ENCODE results near the gene TSPAN18.
A peak's percentile ranks its signal among the peaks of the same experiment; 100 is the strongest.

Gene TSPAN18

DNA sequence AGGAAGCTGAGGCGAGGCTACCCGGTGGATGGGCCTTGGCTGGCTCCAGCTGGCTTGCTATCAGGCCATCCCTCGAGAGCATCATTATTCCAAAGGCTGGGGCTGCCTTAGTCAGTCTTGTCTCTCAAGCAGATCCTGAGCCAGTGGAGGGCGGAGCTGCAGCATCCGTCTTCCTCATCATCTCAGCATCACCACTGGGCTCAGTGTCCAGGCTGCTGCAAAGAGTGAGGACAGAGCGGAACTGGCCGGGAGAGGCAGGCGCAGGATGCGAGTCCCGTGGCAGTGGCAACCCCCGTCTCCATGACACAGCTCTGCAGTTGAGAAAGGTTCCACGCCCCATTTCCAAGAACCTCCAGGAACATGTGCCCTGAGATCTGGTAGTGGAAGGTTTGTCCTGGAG, 219.5 kb downstream of the TSPAN18 start:
- no peak for DNase-seq

DNA sequence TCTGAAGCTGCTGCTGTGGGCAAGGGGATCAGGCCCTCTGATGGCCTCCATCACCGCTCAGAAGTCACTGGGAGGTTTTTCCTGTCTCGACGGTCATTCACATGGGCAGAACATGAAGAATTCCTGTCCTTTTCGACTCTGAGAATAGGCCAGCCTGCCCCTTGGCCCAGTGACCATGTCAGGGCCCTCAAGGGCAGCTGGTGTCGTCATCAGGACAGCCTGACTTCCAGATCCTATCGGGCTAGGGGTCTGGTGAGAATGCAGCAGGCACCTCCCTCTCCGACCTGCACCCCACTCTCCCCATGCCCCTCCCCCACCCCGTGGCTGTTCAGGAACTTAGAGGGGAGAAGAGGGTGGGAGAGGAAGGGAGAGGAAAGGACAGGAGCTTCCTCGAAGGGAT, 220.4 kb downstream of the TSPAN18 start:
- no peak for DNase-seq

DNA sequence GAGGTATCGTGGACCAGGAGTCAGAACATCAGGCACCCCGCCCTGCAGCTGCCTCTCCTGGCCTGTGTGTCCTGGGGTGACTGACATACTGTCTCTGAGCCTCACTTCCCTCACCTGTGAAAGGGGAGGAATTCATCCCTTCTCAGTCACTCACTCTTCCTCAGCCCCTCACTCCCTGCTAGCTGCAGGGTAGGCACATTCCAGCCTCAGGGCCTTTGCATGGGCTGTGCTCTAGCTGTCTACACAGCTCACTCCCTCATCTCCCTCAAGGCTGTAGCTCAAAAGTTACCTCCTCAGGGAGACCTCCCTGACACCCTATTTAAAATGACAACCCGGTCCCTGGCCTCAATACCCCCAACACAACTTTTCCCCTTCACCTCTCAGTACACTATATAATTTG, 221.4 kb downstream of the TSPAN18 start:
- no peak for DNase-seq

DNA sequence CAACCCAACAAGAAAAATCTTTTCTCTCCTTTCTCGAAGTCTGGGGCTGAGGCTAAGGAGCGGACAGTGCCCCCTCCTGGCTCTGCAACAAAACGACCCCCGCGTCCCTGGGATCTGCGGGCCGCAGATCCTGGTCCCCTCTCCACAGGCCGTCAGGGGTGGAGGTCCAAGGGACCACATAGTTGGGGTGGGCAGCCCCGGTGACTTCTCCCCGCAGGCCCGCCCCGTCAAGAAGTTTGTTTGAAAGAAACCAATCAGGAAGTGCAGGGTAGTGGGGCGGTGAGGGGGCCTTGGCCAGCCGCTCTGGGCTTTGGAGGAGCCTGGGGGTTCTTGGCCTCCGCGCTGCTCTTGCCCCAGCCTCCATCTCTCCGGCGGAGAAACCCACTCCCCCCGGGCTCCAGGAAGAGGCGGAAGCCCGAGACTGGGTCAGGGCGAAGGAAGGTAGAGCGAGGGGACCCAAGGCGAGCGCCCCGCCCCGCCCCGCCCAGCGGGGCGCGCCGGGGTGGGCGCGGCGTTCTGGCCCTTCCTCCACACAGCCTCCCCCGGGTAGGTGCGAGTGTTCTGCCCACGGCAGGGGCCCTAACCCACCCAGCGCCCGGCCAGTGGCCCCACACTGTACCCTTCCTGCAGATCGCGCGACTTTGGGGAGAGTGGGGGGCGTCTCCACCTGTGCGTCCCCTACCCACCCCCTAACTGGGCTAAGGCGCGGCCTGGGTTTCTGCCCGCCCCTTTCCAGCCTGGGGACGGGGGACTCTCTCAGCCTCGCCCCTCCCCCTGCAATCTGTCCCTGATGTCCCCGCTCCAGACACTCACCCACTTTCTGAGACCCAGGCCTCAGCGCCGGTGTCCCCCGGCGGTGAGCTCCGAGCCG, 222.6 kb downstream of the TSPAN18 start:
- DNase-seq: peak; percentile 31 to 45

DNA sequence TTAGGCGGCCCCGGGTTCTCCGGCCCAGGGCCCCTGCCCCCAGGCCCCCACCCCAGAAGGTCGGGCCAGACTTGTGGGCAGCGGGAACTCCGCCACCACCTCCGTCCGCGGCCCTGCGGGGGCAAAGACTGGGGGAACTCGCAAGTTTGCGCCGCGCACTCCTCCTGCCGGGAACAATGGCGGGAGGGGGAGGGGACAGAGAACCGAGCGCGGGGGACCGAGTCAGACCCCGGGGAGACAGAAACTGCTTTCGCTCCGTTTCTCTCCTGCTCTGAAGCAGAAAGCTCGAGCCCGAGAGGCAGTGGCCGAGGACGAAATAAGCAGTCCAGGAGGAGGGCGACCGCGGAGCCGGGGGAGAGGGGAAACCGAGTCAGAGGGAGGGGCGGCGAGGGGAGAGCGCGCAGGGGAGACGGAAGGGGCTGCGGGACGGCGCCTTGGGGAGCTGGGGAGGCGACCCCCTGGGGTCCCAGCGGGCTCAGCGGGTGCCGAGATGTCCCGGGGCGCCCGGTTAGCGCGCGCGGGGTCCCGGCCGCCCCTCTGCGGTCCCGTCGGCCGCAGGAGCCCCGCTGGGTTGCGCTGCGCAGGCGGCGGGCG, 223.4 kb downstream of the TSPAN18 start:
- peak; percentile 44 to 57 for DNase-seq

DNA sequence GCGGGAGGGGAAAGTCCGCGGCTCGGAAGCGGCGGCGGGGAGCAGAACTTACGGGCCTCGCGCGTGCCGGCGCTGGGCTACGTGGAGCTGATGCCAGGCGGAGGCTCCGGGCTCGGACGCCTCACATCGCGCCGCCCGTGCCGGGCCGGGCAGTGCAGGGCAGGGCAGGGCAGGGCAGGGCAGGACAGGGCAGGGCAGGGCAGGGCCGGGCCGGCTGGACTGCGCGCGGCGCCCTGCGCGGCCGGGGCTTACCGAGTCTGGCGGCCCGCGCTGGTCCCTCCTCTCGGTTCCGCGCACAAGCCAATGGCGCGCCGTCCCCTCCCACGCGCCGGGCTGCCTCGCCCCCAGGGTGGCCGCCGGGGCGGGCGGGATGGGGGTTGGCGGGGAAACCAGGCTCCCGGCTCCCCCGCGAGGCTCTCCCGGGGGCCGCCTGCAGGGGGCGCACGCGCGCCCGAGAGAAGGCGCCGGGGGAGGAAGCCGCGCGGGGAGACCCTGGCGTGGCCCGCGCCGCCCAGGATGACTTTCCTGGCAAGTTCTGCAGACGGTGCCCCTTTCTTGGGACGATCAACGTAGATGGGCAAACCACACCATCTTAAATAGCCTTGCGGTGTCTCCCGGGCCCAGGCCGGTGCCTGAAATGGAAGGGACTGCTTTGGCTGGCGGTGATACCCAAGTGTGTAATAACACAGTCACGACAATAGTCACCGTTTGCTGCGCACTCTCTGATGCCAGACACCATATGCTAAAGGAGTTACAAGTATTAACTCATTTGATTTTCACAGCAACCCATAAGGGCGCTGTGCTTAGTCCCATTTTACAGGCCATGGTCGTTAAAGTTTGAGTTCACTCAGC, 224.1 kb downstream of the TSPAN18 start, which contains the start of gene TP53I11:
Gene TP53I11, minus strand, starts transcription at position 259 of the 852 bp plus-strand sequence. CDS start 12,548 bp downstream, outside the sequence.
- peak; percentile 69 to 79 for DNase-seq

DNA sequence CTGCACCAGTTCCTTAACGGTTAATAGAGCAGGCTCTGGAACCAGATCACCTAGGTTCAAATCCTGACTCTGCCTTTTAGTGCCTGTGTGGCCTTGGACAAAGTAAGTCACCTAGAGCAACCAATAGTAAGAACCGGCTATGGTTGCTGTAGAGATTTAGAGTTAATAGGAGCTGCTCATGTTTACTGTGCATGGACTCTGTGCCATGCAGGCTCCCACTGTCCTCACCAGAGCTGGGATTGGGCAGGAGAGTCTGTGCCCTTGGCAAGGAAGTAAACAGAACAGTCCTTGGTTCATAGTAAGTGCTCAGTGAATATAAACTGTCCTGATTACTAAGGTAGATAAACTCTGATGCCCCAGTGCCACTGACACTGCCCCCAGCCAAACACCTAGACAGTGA, 225.3 kb downstream of the TSPAN18 start:
- no peak for DNase-seq

DNA sequence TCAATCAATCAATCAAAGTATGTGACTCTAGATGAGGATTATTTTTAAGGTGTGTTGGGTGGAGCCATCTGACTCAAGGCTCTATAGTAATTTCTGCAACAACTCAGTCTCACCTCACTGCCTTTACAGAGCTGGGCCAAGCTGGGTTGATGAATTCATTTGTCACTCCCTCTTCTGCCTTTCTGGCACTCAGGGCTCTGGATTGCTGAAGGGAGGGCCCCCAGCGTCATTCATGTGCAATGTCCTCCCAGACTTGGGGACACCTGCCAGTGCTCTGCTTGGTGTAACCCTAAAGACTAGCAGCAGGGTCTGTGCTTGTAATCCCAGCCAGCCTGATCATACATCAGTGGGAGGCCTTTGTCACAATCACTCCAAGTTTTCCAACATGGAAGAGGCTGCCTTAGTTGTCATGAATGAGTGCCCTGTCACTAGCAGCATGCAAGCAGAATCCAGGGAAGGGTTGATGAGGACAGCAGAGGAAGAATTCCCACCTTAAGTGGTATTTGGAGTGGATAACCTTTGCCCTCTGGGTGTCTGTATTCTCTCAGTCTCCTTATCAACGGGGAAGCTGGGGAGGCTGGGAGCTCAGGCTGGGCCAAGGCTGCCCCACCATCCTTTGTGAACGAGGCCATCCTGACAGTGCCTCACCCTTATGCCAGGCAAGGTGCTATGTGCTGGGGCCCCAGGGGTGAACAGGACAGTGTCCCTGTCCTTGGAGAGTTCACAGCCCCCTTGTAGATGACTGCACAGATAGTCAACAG, 225.9 kb downstream of the TSPAN18 start:
- DNase-seq: no peak

DNA sequence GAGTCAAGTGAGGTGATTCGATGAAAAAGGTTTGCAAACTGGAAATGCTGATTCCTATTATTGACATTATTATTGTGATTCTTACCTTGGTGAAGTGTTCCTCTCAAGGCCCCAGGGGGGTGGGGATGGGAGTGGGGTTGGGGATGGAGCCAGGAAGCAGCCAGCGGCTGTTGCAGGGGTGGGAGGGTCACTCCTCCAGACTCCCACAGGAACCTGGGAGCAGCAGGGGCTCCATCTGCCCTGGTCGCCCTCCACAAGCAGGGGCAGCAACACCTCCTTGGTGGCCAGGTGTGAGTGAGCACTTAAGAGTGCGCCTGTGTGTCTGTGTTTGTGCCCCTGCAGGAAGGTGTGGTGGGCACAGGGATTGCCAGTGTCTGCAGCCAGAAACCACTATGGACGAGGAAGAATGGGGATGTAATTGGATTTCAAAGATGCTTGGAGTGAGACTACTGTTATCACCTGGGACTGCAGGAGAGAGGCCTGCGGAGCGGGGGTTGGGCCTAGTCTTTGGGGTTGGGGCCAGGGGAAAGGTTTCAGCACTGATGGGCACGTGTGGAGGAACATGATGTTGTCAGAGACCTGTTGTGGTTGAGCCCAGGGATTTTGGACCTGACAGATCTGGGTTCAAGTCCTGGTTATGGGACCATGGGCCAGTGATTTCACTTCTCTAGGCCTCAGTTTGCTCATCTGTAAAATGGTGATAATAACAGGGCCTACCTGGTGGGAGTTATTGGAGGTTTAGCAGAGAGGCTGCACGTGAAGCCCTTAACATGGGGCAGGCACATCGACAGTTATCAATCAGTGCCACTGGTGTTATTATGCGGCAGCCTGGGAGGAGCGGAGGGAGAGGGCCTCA, 227.5 kb downstream of the TSPAN18 start:
- no peak for DNase-seq

DNA sequence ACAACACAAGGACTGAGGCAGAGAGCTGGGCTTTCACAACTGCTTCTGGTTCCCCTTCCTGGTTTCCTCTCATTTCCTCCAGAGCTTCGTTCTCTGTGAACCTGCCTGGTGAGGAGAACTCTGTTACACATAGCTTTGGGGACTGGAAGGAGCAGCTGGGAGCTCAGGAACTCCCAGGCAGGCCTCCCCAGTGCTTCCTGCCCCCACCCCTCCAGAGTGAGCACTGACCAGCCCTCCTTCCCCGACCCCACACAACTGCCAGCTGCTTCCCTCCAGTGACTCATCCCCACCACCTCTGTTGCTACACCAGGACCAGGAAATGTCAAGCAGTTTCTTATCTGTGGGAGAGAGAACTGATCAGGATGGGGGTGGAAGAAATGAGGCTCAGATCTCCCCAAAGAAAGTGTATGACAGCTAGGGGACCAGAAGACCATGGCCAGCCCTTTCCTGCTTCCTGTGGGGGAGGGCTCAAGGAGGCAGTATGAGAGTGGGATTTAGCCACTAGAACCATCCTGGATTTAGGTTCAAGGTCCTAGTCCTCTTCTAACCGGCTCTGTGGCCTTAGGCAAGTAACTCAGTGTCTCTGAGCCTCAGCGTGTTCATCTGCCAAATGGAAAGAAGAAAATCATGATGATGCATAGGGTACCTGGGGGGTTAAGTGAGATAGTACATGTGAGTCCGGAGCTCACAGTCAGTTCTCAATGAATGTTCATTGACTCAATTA, 228.4 kb downstream of the TSPAN18 start:
- no peak for DNase-seq

DNA sequence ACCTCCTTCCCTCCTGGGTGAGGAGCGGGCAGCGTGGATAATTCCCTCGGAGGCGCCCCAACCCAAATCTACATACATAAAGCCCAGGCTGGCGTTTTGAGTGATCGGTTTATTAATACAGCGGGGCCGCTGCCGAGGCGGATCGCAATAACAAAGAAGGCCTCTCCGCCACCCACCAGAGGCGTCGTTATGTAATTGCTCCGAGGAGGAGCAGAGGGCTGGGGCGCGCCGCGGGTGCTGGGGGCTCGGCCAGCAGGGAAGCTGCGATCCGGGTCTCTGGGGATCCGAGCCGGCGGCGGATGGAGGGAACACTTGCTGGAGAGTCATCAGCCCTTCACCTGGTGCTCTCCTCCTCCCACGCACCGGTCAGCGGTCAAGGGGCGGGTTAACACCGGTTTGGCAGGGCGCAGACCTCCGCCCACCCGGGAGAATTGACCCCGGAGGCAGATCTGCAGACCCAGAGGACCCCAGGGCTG, 230.3 kb downstream of the TSPAN18 start:
- no peak for DNase-seq

DNA sequence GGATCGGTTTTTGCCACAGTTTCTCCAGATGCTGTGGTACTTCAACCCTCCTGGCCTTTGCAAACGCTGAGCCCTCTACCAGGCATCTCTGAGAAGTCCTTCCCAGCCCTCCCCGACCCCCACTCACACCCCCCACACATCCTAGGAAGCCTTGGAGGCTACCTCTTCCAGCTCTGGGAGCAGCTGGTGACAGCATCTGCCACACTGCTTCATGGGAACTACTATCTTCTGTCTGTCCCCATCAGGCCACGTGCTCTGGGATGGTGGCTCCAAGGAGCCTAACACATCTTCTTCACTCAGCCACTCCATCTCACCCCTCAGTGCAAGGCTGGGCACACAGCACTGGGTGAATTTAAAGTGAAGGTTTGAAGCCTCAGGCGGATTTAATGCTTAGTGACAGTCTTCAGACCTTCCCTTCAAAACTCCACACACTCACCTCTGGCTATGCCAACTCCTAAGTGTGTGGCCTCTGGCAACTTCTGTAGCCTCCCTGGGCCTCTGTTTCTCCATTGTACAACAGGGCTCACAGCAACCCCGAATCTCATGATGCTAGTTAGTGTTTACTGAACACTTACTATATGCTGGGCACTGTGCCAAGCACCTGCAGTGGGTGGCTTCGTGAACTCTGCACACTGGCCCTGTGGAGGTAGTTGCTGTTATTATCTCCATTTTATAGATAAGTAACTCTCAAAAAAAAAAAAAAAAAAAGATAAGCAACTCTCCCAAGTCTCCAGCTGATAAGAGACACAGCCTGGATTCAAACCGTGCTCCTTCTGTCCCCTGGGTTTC, 231.2 kb downstream of the TSPAN18 start:
- DNase-seq: no peak

DNA sequence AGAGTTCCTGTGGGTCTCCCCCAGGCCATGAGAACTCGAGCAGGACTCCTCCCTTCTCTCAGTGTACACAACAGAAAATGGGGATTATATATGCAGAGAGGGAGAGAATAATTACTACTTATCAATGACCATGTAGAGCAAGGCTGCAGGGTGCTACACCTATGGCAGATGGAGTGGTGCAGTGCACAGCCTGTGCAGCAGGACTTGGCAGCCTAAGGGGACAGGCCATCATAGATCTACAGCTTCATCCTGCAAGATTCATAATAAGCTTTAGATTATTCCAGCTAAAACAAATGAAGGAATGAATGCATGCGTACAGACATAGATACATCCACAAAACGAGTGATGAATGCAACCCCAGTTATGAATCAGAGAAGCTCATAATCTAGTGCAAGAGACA, 232.3 kb downstream of the TSPAN18 start:
- DNase-seq: no peak

DNA sequence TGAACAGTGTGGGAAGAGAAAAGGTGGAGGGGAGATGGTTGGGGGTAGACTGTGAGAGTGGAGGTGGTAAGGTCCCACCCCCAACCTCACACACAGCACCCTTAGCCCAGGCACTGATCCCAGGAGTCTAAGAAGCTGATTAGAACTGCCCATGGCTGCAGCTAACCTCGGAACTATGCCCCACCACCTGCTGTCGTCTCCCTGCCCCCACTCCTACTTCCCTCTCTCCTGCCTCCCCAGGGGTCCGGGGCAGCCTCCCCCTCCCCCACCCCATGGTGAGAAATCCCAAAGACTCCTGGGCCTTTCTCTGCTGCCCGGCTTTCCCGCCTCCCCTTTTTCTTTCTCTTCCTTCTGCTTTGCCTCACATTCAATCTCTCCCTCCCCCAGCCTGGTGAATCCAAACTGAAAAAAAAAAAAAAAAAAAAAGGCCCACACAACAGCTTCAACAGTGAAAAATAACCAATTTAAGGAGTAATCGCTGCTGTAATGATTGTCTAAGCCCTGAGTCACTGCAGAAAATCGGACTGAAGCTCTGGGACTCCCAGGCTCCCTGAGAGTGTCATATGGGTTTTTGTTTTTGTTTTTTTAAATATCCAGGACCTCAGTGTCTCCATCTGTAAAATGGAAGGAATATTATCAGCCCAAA, 233.6 kb downstream of the TSPAN18 start:
- DNase-seq: no peak

DNA sequence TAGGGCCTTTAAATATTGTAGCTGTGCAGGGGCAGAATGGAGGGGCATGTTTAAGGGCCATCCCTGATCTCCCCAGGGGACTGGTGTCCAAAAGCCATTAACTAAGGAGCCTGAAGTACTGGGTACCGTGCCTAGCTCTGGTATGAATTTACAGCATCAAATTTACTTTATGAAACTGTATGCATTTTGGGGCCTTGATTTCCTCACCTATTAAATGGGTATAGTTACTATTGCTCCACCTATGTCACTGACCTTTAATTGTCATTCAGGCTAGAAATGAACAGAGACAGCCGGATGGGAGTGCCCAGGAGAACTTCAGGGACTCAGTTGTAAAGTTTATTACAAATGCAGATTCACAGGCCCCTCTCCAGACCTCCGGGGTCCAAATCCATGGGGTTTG, 235.7 kb downstream of the TSPAN18 start:
- DNase-seq: no peak

DNA sequence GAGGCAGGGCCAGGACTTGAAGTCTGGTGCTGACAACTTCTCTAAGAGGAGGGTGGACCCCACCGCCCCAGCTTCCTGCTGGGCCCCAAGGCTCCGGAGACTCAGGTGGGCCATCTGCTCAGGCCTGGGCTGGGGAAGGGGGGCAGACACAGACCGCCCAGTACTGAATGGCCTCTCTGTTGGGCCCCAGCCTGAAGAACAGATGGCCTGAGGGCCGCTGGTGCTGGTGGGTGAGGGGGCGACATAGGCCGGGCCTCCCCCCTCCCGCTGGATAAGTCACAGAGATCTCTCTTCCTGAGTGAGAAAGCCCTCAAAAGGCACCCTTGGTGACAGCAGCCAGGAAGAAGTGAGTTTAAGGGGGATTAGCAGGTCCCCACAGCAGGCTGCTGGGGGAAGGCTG, 236.4 kb downstream of the TSPAN18 start:
- DNase-seq: no peak

DNA sequence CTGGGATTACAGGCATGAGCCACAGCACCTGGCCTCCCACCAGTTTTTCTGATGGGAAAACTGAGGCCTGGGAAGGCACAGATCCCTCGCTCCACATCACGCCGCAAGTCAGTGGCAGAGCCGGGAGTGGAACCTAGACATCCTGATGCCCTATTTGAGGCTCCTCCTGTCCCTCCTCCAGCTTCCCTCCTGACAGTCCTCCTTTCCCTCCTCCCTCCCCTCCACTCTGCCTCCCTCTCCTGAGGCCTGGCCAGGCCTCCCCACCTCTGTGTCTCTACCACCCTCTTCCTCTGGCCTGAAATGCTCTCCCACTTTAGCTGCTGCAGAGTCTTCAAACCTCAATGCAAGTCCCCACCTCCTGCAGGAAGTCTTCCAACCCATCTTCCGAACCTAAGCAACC, 237.2 kb downstream of the TSPAN18 start:
- DNase-seq: no peak

DNA sequence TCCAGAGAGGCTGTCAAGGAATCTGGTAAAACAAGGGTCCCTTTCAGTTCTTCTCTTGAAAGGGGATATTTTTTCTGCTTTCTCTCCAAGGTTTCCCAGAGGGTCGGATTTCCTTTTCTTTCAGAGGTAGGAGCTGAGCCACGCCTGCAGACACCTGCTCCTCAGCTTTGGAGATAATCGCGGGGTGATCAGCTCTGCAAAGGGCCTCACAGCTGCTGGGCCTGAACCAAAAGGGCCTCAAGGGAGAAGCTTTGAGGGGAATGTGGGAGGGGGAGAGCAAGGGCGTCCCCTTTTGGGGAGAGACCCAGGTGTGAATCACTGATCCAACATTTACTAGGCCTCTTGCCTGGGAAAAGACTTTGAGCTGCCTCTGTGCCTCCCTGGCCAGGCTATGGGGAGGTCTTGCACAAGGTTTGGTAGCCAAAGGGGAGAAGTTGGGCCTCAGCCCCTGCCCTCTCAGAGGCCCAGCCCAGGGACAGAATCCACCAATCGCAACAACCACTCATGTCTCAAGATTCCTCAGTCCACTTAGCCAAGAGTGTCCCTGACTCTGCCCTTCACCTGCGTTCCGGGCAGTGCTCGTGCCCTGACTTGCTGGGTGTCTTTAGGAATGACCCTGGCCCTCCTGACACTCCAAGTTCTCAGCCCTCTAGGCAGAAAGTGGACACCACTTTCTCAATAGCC, 237.9 kb downstream of the TSPAN18 start:
- no peak for DNase-seq

DNA sequence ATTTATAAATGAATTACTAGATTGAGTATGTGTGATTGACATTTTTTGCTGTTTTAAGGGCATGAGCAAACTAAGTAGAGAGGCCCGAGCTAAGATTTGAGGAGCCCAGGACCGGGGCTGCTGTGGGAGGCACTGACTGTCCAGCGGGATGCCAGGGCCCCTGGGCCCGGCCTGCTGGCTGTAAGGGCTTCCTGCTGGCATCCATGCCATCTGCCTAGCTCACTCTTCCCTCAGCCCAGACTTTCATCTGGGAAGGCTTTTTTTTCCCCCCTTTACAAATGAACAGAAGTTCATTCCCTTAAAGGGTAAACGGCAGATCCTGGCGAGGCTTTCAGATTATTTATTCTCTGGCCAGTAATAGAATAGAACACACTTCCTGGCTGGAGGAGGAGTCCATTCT, 239.9 kb downstream of the TSPAN18 start:
- no peak for DNase-seq
